Activated CD4-positive, alpha-beta T cell treated with anti-CD3 and anti-CD28 coated beads for 4 hours (primary cell): ENCODE measurements around the gene B4GALT6.

ENCODE experiments used
- DNase-seq, 2 donors: peaks; one replicate each; pipeline ENCODE4 v3.0.0-alpha.2; 2020

B4GALT6 gene

GRCh38 chr18:31630549-31630948, 53.8 kb downstream of the B4GALT6 start:
- no peak for DNase-seq

DNA sequence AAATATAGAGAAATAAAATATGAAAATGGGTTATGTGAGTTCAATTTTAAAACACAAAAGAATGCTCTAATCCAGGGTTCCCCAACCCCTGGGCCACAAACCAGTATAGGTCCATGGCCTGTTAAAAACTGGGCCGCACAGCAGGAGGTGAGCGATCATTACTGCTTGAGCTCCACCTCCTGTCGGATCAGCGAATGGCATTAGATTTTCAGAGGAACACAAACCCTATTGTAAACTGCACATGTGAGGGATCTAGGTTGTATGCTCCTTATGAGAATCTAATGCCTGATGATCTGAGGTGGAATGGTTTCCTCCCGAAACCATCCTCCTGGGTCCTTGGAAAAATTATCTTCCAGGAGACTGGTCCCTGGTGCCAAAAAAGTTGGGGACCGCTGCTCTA, 58.0 kb downstream of the B4GALT6 start:
- no peak for DNase-seq

- DNase-seq: no peak
Measured at GRCh38 chr18:31624892-31625640, 59.3 kb downstream of the B4GALT6 start.

GRCh38 chr18:31619291-31619690, 65.1 kb downstream of the B4GALT6 start:
- no peak for DNase-seq

DNA sequence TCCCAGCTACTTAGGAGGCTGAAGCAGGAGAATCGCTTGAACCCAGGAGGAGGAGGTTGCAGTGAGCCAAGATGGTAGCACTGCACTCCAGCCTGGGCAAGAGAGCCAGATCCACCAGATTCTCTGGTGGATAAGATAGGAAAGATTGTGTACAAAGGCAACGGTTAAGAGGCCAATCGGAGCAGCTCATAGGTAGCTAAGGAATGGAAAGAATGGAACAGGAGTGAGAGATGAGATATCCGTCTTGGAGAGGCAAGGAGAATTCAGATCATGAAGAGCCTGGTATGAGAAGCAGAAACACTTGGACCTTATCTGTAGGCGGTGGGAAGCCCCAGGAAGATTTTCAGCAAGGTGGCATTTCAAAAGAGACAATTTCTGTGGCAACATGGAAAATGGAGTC, 65.6 kb downstream of the B4GALT6 start:
- DNase-seq: no peak

- no peak for DNase-seq
Measured at GRCh38 chr18:31617031-31617717, 67.2 kb downstream of the B4GALT6 start.

GRCh38 chr18:31616586-31616985, 67.8 kb downstream of the B4GALT6 start:
- no peak for DNase-seq

GRCh38 chr18:31614044-31614443, 70.3 kb downstream of the B4GALT6 start:
- no peak for DNase-seq

DNA sequence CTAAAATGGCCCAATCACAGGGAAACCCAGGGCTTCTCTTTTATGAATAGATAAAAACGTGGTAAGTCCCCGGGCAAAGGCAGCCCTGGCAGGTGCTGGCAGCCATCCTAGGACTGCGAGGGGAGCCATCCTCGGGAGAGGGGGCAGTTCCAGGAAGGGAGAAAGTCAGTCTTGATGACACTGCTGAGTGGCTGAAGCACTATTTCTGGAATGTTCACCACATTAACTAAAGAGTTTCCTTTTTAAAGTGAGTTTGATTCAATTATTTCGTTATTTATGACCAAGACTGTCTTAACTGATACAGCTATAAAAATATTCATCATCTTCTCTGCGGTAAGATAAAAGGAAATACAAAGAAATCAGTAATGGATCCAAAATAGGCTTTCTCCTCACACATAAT, 72.3 kb downstream of the B4GALT6 start:
- no peak for DNase-seq

DNA sequence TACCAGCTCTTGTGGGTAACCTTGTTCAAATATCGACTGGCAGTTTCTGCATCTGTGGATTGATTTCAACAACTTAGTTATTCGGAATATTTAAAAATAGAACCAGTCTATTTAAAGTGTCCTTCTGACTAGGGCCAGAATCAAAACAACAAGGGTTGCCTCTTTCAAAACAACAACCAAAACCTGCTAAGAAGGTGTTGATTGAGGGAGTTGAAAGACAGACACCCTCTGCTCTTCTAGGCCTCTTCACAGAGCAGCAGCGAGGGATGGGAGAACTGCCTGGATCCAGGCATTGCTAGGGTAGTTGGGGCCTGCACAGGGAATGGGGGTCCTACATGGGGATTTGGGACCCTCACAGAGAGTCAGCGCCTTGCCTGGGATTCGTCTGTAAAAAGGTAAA, 72.9 kb downstream of the B4GALT6 start:
- DNase-seq: no peak

DNA sequence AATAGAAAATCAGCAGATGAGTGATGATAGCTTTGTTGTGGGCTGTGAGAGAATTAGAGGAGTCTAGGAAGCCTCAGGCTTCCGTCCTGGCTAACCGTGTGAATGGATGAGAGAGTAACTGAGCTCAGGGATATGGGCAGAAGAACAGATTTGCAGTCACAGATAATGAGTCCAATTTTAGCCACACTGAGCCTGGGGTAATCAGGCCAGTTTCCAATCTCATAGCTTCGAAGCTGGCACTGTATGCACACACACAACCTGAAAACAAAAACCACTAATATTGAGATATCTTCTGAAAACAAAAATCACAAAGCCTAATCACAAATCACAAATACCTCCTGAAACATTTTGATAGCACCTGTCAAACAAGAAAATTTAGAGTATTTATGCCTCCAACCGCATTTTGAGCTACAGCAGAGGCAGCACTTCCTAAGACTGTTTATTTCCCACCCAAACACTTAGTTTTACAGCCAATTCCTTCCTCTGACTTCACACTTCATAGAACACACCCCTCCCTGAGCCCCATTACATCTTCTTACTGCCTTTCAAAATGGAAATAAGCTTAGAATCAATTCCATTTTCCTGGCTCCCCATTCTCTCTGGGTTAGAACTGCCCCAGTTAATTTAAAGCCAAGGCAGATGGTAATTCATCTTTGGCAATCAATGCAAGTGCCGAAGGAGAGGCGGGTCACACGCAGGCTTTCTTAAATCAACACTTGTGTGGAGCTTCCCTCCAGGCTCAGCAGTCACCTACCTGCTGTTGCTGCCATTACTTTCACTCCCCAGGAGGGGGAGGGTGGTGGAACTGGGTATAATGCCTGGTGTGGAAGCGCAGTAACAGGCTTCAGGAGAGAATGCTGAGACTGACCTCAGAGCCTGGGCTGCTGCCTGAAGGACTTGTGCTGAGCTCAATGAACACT, 73.8 kb downstream of the B4GALT6 start:
- no peak for DNase-seq

DNA sequence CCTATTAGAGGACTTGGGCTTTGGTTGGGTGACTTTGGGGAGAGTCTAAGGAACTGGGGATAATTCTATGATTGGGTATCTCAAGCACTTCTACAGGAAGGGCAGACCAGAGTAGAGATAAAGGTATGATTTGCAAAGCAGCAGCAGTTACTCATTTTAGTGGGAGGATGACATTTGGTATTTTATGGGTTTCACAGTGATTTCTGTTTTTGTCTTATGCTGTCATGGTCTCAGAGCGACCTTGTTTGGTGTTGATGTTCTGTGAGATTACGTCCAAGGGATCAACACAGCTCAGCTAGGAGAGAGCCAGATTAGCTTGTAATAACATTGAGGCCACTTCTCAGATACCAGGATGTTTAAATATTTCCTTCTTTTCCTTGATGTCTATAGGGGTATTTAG, 74.5 kb downstream of the B4GALT6 start:
- DNase-seq: no peak

- DNase-seq: no peak
Measured at GRCh38 chr18:31607384-31607783, 77.0 kb downstream of the B4GALT6 start.

- no peak for DNase-seq
Measured at GRCh38 chr18:31606265-31606664, 78.1 kb downstream of the B4GALT6 start.

GRCh38 chr18:31603315-31603714, 81.1 kb downstream of the B4GALT6 start:
- no peak for DNase-seq

DNA sequence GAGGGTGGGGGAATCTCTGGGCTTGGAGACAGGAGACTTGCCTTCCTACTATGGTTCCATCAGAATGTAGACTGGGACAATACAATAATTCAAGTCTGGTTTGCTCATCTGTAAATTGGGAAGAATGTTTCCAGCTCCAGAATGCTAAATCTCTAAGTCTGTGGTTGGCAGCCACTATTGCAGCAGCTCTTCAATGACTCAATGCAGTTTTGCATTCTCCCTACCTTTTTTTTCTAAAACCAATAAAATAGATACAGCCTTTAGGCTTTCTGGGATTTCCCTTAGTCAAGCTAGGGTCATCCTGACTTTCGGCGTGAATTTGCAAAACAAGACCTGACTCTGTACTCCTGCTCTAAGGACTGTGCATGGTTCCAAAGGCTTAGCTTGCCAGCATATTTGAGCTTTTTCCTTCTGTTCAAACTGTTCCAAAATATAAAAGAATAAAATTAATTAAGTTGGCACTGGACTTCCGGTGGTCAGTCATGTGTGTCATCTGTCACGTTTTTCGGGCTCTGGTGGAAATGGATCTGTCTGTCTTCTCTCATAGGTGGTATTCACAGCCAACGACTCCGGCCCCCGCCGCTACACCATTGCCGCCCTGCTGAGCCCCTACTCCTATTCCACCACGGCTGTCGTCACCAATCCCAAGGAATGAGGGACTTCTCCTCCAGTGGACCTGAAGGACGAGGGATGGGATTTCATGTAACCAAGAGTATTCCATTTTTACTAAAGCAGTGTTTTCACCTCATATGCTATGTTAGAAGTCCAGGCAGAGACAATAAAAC, 86.2 kb downstream of the B4GALT6 start:
- DNase-seq: no peak

GRCh38 chr18:31596081-31596872, 88.1 kb downstream of the B4GALT6 start:
- no peak for DNase-seq

- DNase-seq: no peak
Measured at GRCh38 chr18:31595121-31595771, 89.1 kb downstream of the B4GALT6 start.

DNA sequence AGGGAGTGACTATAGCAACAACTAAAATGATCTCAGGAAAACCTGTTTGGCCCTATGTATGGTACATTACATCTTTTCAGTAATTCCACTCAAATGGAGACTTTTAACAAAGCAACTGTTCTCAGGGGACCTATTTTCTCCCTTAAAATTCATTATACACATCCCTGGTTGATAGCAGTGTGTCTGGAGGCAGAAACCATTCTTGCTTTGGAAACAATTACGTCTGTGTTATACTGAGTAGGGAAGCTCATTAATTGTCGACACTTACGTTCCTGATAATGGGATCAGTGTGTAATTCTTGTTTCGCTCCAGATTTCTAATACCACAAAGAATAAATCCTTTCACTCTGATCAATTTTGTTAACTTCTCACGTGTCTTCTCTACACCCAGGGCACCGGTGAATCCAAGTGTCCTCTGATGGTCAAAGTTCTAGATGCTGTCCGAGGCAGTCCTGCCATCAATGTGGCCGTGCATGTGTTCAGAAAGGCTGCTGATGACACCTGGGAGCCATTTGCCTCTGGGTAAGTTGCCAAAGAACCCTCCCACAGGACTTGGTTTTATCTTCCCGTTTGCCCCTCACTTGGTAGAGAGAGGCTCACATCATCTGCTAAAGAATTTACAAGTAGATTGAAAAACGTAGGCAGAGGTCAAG, 91.7 kb downstream of the B4GALT6 start:
- no peak for DNase-seq

- DNase-seq: no peak
Measured at GRCh38 chr18:31591628-31592027, 92.8 kb downstream of the B4GALT6 start, which contains the start of gene TTR. TSS of gene TTR (plus strand) at chr18:31591877. CDS start at chr18:31591903, 26 bp downstream.

DNA sequence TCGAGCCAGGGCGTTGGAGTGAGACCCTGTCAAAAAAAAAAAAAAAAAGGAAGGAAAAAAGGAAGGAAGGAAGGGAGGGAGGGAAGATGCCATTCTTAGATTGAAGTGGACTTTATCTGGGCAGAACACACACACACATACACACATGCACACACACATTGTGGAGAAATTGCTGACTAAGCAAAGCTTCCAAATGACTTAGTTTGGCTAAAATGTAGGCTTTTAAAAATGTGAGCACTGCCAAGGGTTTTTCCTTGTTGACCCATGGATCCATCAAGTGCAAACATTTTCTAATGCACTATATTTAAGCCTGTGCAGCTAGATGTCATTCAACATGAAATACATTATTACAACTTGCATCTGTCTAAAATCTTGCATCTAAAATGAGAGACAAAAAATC, 93.3 kb downstream of the B4GALT6 start:
- DNase-seq: no peak
